Esophagus muscularis mucosa (tissue), 4 donors: ENCODE data around the gene TP53AIP1.

Experiments used
- CTCF ChIP-seq, 3 experiments: fragments of 200-600 bp in 2 of 3; fragments of 450-650 bp in 1 of 3; sonication (generic) in 2 of 3; IDR thresholded peaks; one replicate each; pipeline ENCODE4 v1.5.1; 2017 to 2019; ENCODE audit warnings: antibody characterized with exemption in 3 of 3, mild to moderate bottlenecking in 2 of 3, moderate library complexity in 1 of 3
- EP300 ChIP-seq: sonication (generic); formaldehyde crosslinking; IDR thresholded peaks from one replicate; pipeline ENCODE4 v1.6.1; 2017; ENCODE audit warnings: antibody characterized with exemption
- POLR2A ChIP-seq: fragments of 450-650 bp; IDR thresholded peaks from one replicate; pipeline ENCODE4 v1.6.1; 2017; ENCODE audit warnings: antibody characterized with exemption, moderate library complexity, mild to moderate bottlenecking, low read depth
- POLR2AphosphoS5 ChIP-seq, 2 donors: sonication (generic); formaldehyde crosslinking; IDR thresholded peaks; one replicate each; pipeline ENCODE4 v1.6.1; 2017; ENCODE audit warnings: antibody characterized with exemption in 2 of 2

- TF ChIP-seq CTCF (IDR thresholded peaks at IDR 0.05) (no peak), POLR2AphosphoS5 (IDR thresholded peaks at IDR 0.05) (no peak), EP300 (no peak), POLR2A (no peak)
Measured at GRCh38 chr11:128898580-128899344, 43.9 kb downstream of the TP53AIP1 start.
